Measurements from ENCODE around the gene DPYSL5. TPM values are rescaled to one million over a fixed set of nuclear protein-coding genes. Genes with fewer than 3 reads are reported as not detected.

DPYSL5 gene
- total and polyA plus RNA-seq, 9 of the 15 experiments (the other 6 are each of a cell fraction or from before 2014, with no cell fraction given), result 0.06 TPM; not detected in 8

DNA sequence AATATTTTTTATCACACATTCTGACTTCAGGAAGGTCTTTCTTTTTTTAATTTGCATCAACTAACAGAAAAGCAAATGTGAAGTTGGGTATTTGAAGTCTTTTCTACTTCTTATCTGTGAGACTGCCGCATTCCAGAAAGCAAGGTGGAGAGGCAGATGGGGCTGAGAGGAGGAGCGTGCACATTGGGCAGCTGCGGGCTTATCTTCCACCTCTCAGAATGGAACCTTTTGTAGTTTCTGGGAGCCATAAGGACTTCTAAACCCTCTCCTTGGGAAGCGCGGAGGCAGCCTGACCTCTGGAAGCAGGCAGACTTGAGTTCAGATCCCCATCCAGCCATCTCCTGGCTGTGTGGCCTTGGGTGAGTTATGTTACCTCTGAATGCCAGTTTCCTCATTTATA is 126.4 kb downstream of the DPYSL5 start (continued):
- TF ChIP-seq, protein P1, sequence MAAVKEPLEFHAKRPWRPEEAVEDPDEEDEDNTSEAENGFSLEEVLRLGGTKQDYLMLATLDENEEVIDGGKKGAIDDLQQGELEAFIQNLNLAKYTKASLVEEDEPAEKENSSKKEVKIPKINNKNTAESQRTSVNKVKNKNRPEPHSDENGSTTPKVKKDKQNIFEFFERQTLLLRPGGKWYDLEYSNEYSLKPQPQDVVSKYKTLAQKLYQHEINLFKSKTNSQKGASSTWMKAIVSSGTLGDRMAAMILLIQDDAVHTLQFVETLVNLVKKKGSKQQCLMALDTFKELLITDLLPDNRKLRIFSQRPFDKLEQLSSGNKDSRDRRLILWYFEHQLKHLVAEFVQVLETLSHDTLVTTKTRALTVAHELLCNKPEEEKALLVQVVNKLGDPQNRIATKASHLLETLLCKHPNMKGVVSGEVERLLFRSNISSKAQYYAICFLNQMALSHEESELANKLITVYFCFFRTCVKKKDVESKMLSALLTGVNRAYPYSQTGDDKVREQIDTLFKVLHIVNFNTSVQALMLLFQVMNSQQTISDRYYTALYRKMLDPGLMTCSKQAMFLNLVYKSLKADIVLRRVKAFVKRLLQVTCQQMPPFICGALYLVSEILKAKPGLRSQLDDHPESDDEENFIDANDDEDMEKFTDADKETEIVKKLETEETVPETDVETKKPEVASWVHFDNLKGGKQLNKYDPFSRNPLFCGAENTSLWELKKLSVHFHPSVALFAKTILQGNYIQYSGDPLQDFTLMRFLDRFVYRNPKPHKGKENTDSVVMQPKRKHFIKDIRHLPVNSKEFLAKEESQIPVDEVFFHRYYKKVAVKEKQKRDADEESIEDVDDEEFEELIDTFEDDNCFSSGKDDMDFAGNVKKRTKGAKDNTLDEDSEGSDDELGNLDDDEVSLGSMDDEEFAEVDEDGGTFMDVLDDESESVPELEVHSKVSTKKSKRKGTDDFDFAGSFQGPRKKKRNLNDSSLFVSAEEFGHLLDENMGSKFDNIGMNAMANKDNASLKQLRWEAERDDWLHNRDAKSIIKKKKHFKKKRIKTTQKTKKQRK (IDR thresholded peaks at IDR 0.05; ENCODE audit: borderline replicate concordance, low read depth, low read length), result no peak
- peak in 1 of 2 experiments; percentile 94; a peak in 3 of 4 replicates for TF ChIP-seq RCOR1 (IDR thresholded peaks at IDR 0.05; ENCODE audit: borderline replicate concordance in 1 of 2, low read depth in 2 of 2, low read length in 2 of 2)
- peak; percentile 93 for TF ChIP-seq SOX6 (IDR thresholded peaks at IDR 0.05)
- 0 out of 2 replicates have a peak, but pooled peaks have one; percentile 6 for TF ChIP-seq SMAD3 (CRISPR knock-in tag; conservative IDR thresholded peaks at IDR 0.05)
- peak; percentile 34; the same call in 1 of the 2 replicates for TF ChIP-seq ZBTB2 (IDR thresholded peaks at IDR 0.05)
- peak; percentile 84 for TF ChIP-seq TEAD2 (tag; IDR thresholded peaks at IDR 0.05)
- no peak for TF ChIP-seq USF1 (CRISPR knock-in tag; IDR thresholded peaks at IDR 0.05)
- TF ChIP-seq BMI1 (IDR thresholded peaks at IDR 0.05; ENCODE audit: low read length), result no peak

All from K562 (cell line).